Dendritic cell treated with granulocyte-macrophage colony-stimulating factor and Interleukin-4, amounts not matched to agents 40 ng/mL and 50 ng/mL, for 4 days (primary cell): Measurements from ENCODE around the gene GON4L.
A peak's percentile ranks its signal among the peaks of the same experiment; 100 is the strongest.
"Not testable (repeated sequence)": the region's sequence is repeated elsewhere in the genome, so short reads cannot be mapped to it uniquely, and the experiment has no call there.

ENCODE experiments used
- H3K27ac Mint-ChIP-seq: one replicate; pipeline ENCODE4 v1.8.0; 2022; ENCODE audit warnings: mild to moderate bottlenecking, mixed read lengths
- H3K27me3 Mint-ChIP-seq: one replicate; pipeline ENCODE4 v1.8.0; 2022; ENCODE audit warnings: mild to moderate bottlenecking, mixed read lengths
- H3K36me3 Mint-ChIP-seq: one replicate; pipeline ENCODE4 v1.8.0; 2022; ENCODE audit warnings: low read depth, mixed read lengths
- H3K4me1 Mint-ChIP-seq: one replicate; pipeline ENCODE4 v1.8.0; 2022; ENCODE audit warnings: low read depth, mixed read lengths
- H3K4me3 Mint-ChIP-seq: one replicate; pipeline ENCODE4 v1.8.0; 2022; ENCODE audit warnings: mild to moderate bottlenecking, moderate library complexity, mixed read lengths
- H3K9me3 Mint-ChIP-seq: one replicate; pipeline ENCODE4 v1.8.0; 2022; ENCODE audit warnings: mixed read lengths
- intact Hi-C: fragments of 100-400 bp; cut with micrococcal nuclease; formaldehyde crosslinking; loops from one replicate; pipeline ENCODE4 v1.15.0; 2022

The GON4L gene

GRCh38 chr1:155859881-155860871 lies 3.2 kb upstream of the GON4L start:
- Mint-ChIP-seq H3K27ac (peak overlapping the region; percentile 91), H3K36me3 (peaks cover 10% of the 10 kb centered on the region), H3K9me3 (no peaks in the 10 kb centered on the region), H3K4me3 (peak overlapping the region; percentile 75), H3K27me3 (no peaks in the 10 kb centered on the region), H3K4me1 (peaks cover 36% of the 10 kb centered on the region)
- intact Hi-C loops, result loop anchor here (2.0 to 10.0 kb wide), 2 partner anchors 51 to 585 kb away; partner anchors contain the start of genes CLK2, HCN3 and RIT1

GRCh38 chr1:155859234-155859829 lies 2.3 kb upstream of the GON4L start, which contains the start of gene SYT11:
Gene SYT11, plus strand, starts transcription at chr1:155859567. Its CDS starts 195 bp downstream, at chr1:155859762.
- peaks cover 39% of the 10 kb centered on the region for H3K4me1 Mint-ChIP-seq
- H3K27ac Mint-ChIP-seq, result peak within 1 kb of the TSS; percentile 91
- no peaks in the 10 kb centered on the region for H3K9me3 Mint-ChIP-seq
- peak within 1 kb of the TSS; percentile 75 for H3K4me3 Mint-ChIP-seq
- intact Hi-C loops, result loop anchor here (2.0 to 10.0 kb wide), 2 partner anchors 51 to 585 kb away; partner anchors contain the start of genes CLK2, HCN3 and RIT1
- H3K27me3 Mint-ChIP-seq, result no peaks in the 10 kb centered on the region
- peaks cover 19% of the 10 kb centered on the region for H3K36me3 Mint-ChIP-seq

- H3K27ac Mint-ChIP-seq, result peak overlapping the region; percentile 91
- H3K36me3 Mint-ChIP-seq, result peaks cover 24% of the 10 kb centered on the region
- H3K9me3 Mint-ChIP-seq, result no peaks in the 10 kb centered on the region
- H3K4me3 Mint-ChIP-seq, result peak overlapping the region; percentile 75
- H3K4me1 Mint-ChIP-seq, result peaks cover 39% of the 10 kb centered on the region
- no peaks in the 10 kb centered on the region for H3K27me3 Mint-ChIP-seq
- intact Hi-C loops, result loop anchor here (2.0 to 10.0 kb wide), 2 partner anchors 52 to 584 kb away; partner anchors contain the start of genes CLK2, HCN3 and RIT1
Measured at GRCh38 chr1:155858800-155859233, 1.8 kb upstream of the GON4L start.

GRCh38 chr1:155856257-155856974 lies 598 bp downstream of the GON4L start:
- peaks cover 55% of the 10 kb centered on the region for H3K4me1 Mint-ChIP-seq
- H3K27me3 Mint-ChIP-seq, result no peaks in the 10 kb centered on the region
- intact Hi-C loops, result loop anchor here (10.0 kb wide), 1 partner anchor 582 kb away; the partner anchor contains the start of genes CLK2 and HCN3
- H3K4me3 Mint-ChIP-seq, result peak overlapping the region; percentile 100
- no peaks in the 10 kb centered on the region for H3K9me3 Mint-ChIP-seq
- peak overlapping the region; percentile 98 for H3K27ac Mint-ChIP-seq
- H3K36me3 Mint-ChIP-seq, result peaks cover 47% of the 10 kb centered on the region

GRCh38 chr1:155850345-155850744 lies 6.7 kb downstream of the GON4L start:
- Mint-ChIP-seq H3K4me1 (peaks cover 50% of the 10 kb centered on the region), H3K36me3 (peaks cover 91% of the 10 kb centered on the region), H3K4me3 (no peak overlapping the region), H3K27me3 (no peaks in the 10 kb centered on the region), H3K27ac (no peak overlapping the region), H3K9me3 (no peaks in the 10 kb centered on the region)
- intact Hi-C loops, result loop anchor here (10.0 kb wide), 1 partner anchor 576 kb away; the partner anchor contains the start of genes CLK2 and HCN3

GRCh38 chr1:155847823-155848529 lies 9.0 kb downstream of the GON4L start:
- Mint-ChIP-seq H3K4me3 (no peak overlapping the region), H3K36me3 (peaks cover 92% of the 10 kb centered on the region), H3K4me1 (peaks cover 57% of the 10 kb centered on the region), H3K9me3 (no peaks in the 10 kb centered on the region), H3K27me3 (no peaks in the 10 kb centered on the region), H3K27ac (no peak overlapping the region)
- intact Hi-C loops, result no loop called here

- intact Hi-C loops, result no loop called here
- Mint-ChIP-seq H3K36me3 (peaks cover 70% of the 10 kb centered on the region), H3K4me3 (no peak overlapping the region), H3K9me3 (no peaks in the 10 kb centered on the region), H3K27ac (no peak overlapping the region), H3K27me3 (no peaks in the 10 kb centered on the region), H3K4me1 (peaks cover 35% of the 10 kb centered on the region)
Measured at GRCh38 chr1:155844860-155845421, 12.1 kb downstream of the GON4L start.

GRCh38 chr1:155840386-155840785 lies 16.6 kb downstream of the GON4L start:
- Mint-ChIP-seq H3K36me3 (peaks cover 63% of the 10 kb centered on the region), H3K27ac (no peak overlapping the region), H3K4me1 (peaks cover 29% of the 10 kb centered on the region)

GRCh38 chr1:155835548-155835947 lies 21.5 kb downstream of the GON4L start:
- Mint-ChIP-seq H3K4me3 (no peak overlapping the region), H3K27ac (no peak overlapping the region), H3K27me3 (no peaks in the 10 kb centered on the region), H3K36me3 (peaks cover 34% of the 10 kb centered on the region), H3K9me3 (no peaks in the 10 kb centered on the region), H3K4me1 (peaks cover 31% of the 10 kb centered on the region)
- intact Hi-C loops, result no loop called here

More at GRCh38 chr1:155840386-155840785, 16.6 kb downstream of the GON4L start:
- Mint-ChIP-seq H3K9me3 (no peaks in the 10 kb centered on the region), H3K4me3 (no peak overlapping the region), H3K27me3 (no peaks in the 10 kb centered on the region)
- intact Hi-C loops, result no loop called here

- not testable (repeated sequence) for H3K27ac Mint-ChIP-seq
Measured at GRCh38 chr1:155834927-155835399, 22.1 kb downstream of the GON4L start.

GRCh38 chr1:155834296-155834926 lies 22.6 kb downstream of the GON4L start:
- intact Hi-C loops, result no loop called here
- Mint-ChIP-seq H3K4me3 (no peak overlapping the region), H3K27ac (peak overlapping the region; percentile 10), H3K27me3 (no peaks in the 10 kb centered on the region), H3K4me1 (peaks cover 31% of the 10 kb centered on the region), H3K36me3 (peaks cover 44% of the 10 kb centered on the region), H3K9me3 (no peaks in the 10 kb centered on the region)

More at GRCh38 chr1:155834927-155835399, 22.1 kb downstream of the GON4L start:
- intact Hi-C loops, H3K4me3 Mint-ChIP-seq, H3K9me3 Mint-ChIP-seq, H3K27me3 Mint-ChIP-seq: not testable (repeated sequence)
- peaks cover 38% of the 10 kb centered on the region for H3K36me3 Mint-ChIP-seq
- peaks cover 31% of the 10 kb centered on the region for H3K4me1 Mint-ChIP-seq

GRCh38 chr1:155833665-155834295 lies 23.2 kb downstream of the GON4L start:
- Mint-ChIP-seq H3K9me3 (no peaks in the 10 kb centered on the region), H3K27me3 (no peaks in the 10 kb centered on the region), H3K4me1 (peaks cover 31% of the 10 kb centered on the region), H3K36me3 (peaks cover 39% of the 10 kb centered on the region), H3K27ac (peak overlapping the region; percentile 10), H3K4me3 (no peak overlapping the region)
- intact Hi-C loops, result no loop called here
